Liver (tissue), 9 donors: ENCODE measurements around the gene COL15A1. TPM values are rescaled to one million over a fixed set of nuclear protein-coding genes. Genes with fewer than 3 reads are reported as not detected.

Source experiments
- DNase-seq: peaks from one replicate; pipeline ENCODE4 v3.0.0-alpha.2; 2017; ENCODE audit warnings: low spot score
- H3K27ac ChIP-seq, 2 donors: one replicate each; pipeline ENCODE4 v1.7.0; 2013; ENCODE audit warnings: inconsistent platforms in 2 of 2, low read length in 2 of 2, control low read depth in 1 of 2, low read depth in 1 of 2, mild to moderate bottlenecking in 1 of 2
- H3K27me3 ChIP-seq, 4 donors: one replicate each; pipeline versions ENCODE4 v1.6.1 to v1.7.0; 2013; ENCODE audit warnings: low read length in 3 of 4, inconsistent platforms in 1 of 4, mild to moderate bottlenecking in 1 of 4, moderate library complexity in 1 of 4; ENCODE audit not compliant: control insufficient read depth in 4 of 4, insufficient read depth in 4 of 4
- H3K36me3 ChIP-seq, 4 donors: one replicate each; pipeline versions ENCODE4 v1.6.1 to v1.7.0; 2013; ENCODE audit warnings: low read length in 3 of 4, mild to moderate bottlenecking in 3 of 4, low read depth in 1 of 4, moderate library complexity in 1 of 4; ENCODE audit not compliant: control insufficient read depth in 4 of 4, insufficient read depth in 3 of 4
- H3K4me1 ChIP-seq, 4 donors: one replicate each; pipeline versions ENCODE4 v1.6.1 to v1.7.0; 2013; ENCODE audit warnings: low read length in 3 of 4, mild to moderate bottlenecking in 3 of 4, moderate library complexity in 1 of 4; ENCODE audit not compliant: control insufficient read depth in 4 of 4, insufficient read depth in 4 of 4
- H3K4me3 ChIP-seq, 3 donors: one replicate each; pipeline versions ENCODE4 v1.6.1 to v1.7.0; 2013; ENCODE audit warnings: low read length in 3 of 3, control low read depth in 1 of 3, low read depth in 1 of 3, mild to moderate bottlenecking in 1 of 3
- H3K9ac ChIP-seq, 2 donors: one replicate each; pipeline ENCODE4 v1.7.0; 2013; ENCODE audit warnings: low read length in 2 of 2, mild to moderate bottlenecking in 2 of 2, moderate library complexity in 2 of 2, control low read depth in 1 of 2, low read depth in 1 of 2
- H3K9me3 ChIP-seq, 4 donors: one replicate each; pipeline versions ENCODE4 v1.6.1 to v1.7.0; 2013; ENCODE audit warnings: low read length in 3 of 4; ENCODE audit not compliant: control insufficient read depth in 4 of 4
- ATF3 ChIP-seq: IDR thresholded peaks from 2 replicates; pipeline ENCODE4 v1.6.1; 2016; ENCODE audit warnings: antibody characterized with exemption
- CTCF ChIP-seq: fragments of 150-350 bp; IDR thresholded peaks from 2 replicates; pipeline ENCODE4 v1.5.1; 2017; ENCODE audit warnings: improper control_type of control experiment, low read depth, low read length; ENCODE audit not compliant: missing input control
- FOXA1 ChIP-seq: IDR thresholded peaks from 2 replicates; pipeline ENCODE4 v1.6.1; 2016; ENCODE audit warnings: antibody characterized with exemption
- HNF4A ChIP-seq, 2 donors: conservative IDR thresholded peaks; 2 replicates each; pipeline ENCODE4 v1.6.1; 2016; ENCODE audit warnings: antibody characterized with exemption in 2 of 2, mild to moderate bottlenecking in 2 of 2
- HNF4G ChIP-seq: IDR thresholded peaks from 2 replicates; pipeline ENCODE4 v1.6.1; 2016; ENCODE audit warnings: antibody characterized with exemption
- JUND ChIP-seq, 2 donors: IDR thresholded peaks; 2 replicates each; pipeline ENCODE4 v1.6.1; 2016; ENCODE audit warnings: antibody characterized with exemption in 2 of 2
- MAX ChIP-seq: IDR thresholded peaks from 2 replicates; pipeline ENCODE4 v1.6.1; 2016; ENCODE audit warnings: antibody characterized with exemption
- RAD21 ChIP-seq, 2 donors: IDR thresholded peaks; 2 replicates each; pipeline ENCODE4 v1.6.1; 2016; ENCODE audit warnings: antibody characterized with exemption in 2 of 2, mild to moderate bottlenecking in 2 of 2
- REST ChIP-seq: IDR thresholded peaks from 2 replicates; pipeline ENCODE4 v1.6.1; 2016; ENCODE audit warnings: antibody characterized with exemption, mild to moderate bottlenecking
- RXRA ChIP-seq, 2 donors: IDR thresholded peaks; 2 replicates each; pipeline ENCODE4 v1.6.1; 2017 to 2018; ENCODE audit warnings: antibody characterized with exemption in 2 of 2, mild to moderate bottlenecking in 1 of 2
- SP1 ChIP-seq: IDR thresholded peaks from 2 replicates; pipeline ENCODE4 v1.6.1; 2018; ENCODE audit warnings: antibody characterized with exemption, mild to moderate bottlenecking
- TAF1 ChIP-seq: conservative IDR thresholded peaks from 2 replicates; pipeline ENCODE4 v1.6.1; 2016; ENCODE audit warnings: antibody characterized with exemption, mild to moderate bottlenecking
- YY1 ChIP-seq: IDR thresholded peaks from 2 replicates; pipeline ENCODE4 v1.6.1; 2016; ENCODE audit warnings: antibody characterized with exemption, mild to moderate bottlenecking
- ZBTB33 ChIP-seq: IDR thresholded peaks from 2 replicates; pipeline ENCODE4 v1.6.1; 2016; ENCODE audit warnings: antibody characterized with exemption
- WGBS: extraction: QIAGEN DNeasy Blood & Tissue Kit; methylation state at CpG from one replicate; pipeline ENCODE4 v1.1.7; 2013; 5-methylcytosine and 5-hydroxymethylcytosine counted together
- polyA plus RNA-seq, 2 donors: library from polyadenylated mRNA; stranded (reverse) in 1 of 2; unstranded in 1 of 2; fragments of 200-250 nt in 1 of 2; fragments of >200 nt in 1 of 2; fragmentation: Nextera tagmentation in 1 of 2; extraction: Ambion mirVana in 1 of 2; gene quantifications; one replicate each; pipeline versions ENCODE4 v1.2.1 to v1.2.3, GENCODE V29; 2013 to 2015
- total RNA-seq, 2 donors: library from RNA; depleted of rRNA; stranded (reverse); fragments of >200 nt; gene quantifications; one replicate each; pipeline ENCODE4 v1.2.3, GENCODE V29; 2014
- donor health status: healthy.
- donor health status: healthy.
- donor health status: healthy.
- donor health status: healthy.
- donor health status: healthy.

Gene COL15A1
- total and polyA plus RNA-seq, 4 donors = 0.10 to 0.42 (median 0.24) TPM

GRCh38 chr9:99040251-99040900, 96.7 kb downstream of the COL15A1 start (continued):
- TF ChIP-seq RAD21 (IDR thresholded peaks at IDR 0.05) = no peak

- TF ChIP-seq YY1 (no peak), CTCF (no peak), RXRA (IDR thresholded peaks at IDR 0.05) (peak in 1 of 2 donors; percentile 6)
- H3K36me3 ChIP-seq = no peaks in the 10 kb centered on the region
- no peak for DNase-seq
- H3K27ac ChIP-seq = no peak overlapping the region
- H3K9ac ChIP-seq = no peak overlapping the region
- WGBS = 76% methylated on average over 3 of the region's 3 CpGs
- H3K27me3 ChIP-seq = no peaks in the 10 kb centered on the region
- H3K9me3 ChIP-seq = peaks cover 0 to 2% (median 0%) of the 10 kb centered on the region in 4 donors
- H3K4me3 ChIP-seq = no peak overlapping the region
- H3K4me1 ChIP-seq = peaks cover 0 to 2% (median 0%) of the 10 kb centered on the region in 4 donors
Measured at GRCh38 chr9:99040911-99041582, 97.3 kb downstream of the COL15A1 start.

GRCh38 chr9:99041618-99042017, 97.9 kb downstream of the COL15A1 start:
- TF ChIP-seq FOXA1 = no peak
- TF ChIP-seq REST = no peak
- Histone ChIP-seq H3K4me3 (no peak overlapping the region), H3K9ac (no peak overlapping the region), H3K27me3 (no peaks in the 10 kb centered on the region), H3K4me1 (peaks cover 0 to 2% (median 0%) of the 10 kb centered on the region in 4 donors), H3K27ac (no peak overlapping the region), H3K9me3 (peaks cover 0 to 2% (median 0%) of the 10 kb centered on the region in 4 donors), H3K36me3 (no peaks in the 10 kb centered on the region)
- DNase-seq = no peak
- WGBS = 86% methylated on average over 4 of the region's 4 CpGs

- 81% methylated on average over 6 of the region's 6 CpGs for WGBS
Measured at GRCh38 chr9:99042620-99043019, 98.9 kb downstream of the COL15A1 start.

More at GRCh38 chr9:99042620-99043019, 98.9 kb downstream of the COL15A1 start:
- peaks cover 0 to 2% (median 0%) of the 10 kb centered on the region in 4 donors for H3K9me3 ChIP-seq
- H3K27ac ChIP-seq = no peak overlapping the region
- DNase-seq = no peak
- peaks cover 0 to 2% (median 0%) of the 10 kb centered on the region in 4 donors for H3K4me1 ChIP-seq
- H3K36me3 ChIP-seq = no peaks in the 10 kb centered on the region
- H3K4me3 ChIP-seq = no peak overlapping the region
- no peaks in the 10 kb centered on the region for H3K27me3 ChIP-seq
- no peak overlapping the region for H3K9ac ChIP-seq
- no peak for TF ChIP-seq HNF4A (conservative IDR thresholded peaks at IDR 0.05)
- TF ChIP-seq ZBTB33 = no peak
- no peak for TF ChIP-seq HNF4G
- no peak for TF ChIP-seq TAF1
- TF ChIP-seq SP1 = no peak
- TF ChIP-seq YY1 = no peak
- no peak for TF ChIP-seq JUND (IDR thresholded peaks at IDR 0.05)
- no peak for TF ChIP-seq MAX
- TF ChIP-seq FOXA1 = no peak
- no peak for TF ChIP-seq RXRA (IDR thresholded peaks at IDR 0.05)
- no peak for TF ChIP-seq ATF3
